GM18868 (cell line): ENCODE measurements around the gene GPR180.

Experiments used
- ATAC-seq: cut with Tn5 transposase; IDR thresholded peaks from one replicate; pipeline ENCODE4 v1.9.1; 2021; ENCODE audit warnings: mild to moderate bottlenecking, moderate library complexity; ENCODE audit not compliant: unreplicated experiment

The GPR180 gene

GRCh38 chr13:94601446-94602431 lies at the start of gene GPR180:
GPR180 (plus strand) TSS chr13:94601857; CDS start chr13:94601928, 71 bp downstream.
- ATAC-seq: peak; percentile 99

DNA sequence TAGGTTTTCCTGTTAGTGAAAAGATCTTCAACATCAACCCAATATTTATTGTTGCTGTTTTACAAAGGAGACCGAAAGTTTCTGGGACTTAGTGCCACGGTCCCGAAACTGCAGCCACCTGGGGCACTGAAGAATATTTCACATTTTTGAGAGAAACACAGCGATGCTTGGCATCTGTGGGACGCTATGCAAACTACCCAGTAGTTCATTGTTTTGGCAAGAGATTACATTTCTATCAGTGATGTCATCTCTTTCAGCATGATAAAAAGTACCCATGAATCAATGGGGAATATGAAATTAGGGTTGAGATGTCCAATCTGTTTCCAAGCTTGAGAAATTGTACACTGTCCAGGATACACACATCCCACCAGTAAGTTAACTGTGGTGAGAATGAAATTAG lies 49.6 kb upstream of the GPR180 start:
- ATAC-seq: no peak

GRCh38 chr13:94553766-94554165 lies 47.9 kb upstream of the GPR180 start:
- no peak for ATAC-seq

- no peak for ATAC-seq
Observed at GRCh38 chr13:94556041-94556440, 45.6 kb upstream of the GPR180 start.

DNA sequence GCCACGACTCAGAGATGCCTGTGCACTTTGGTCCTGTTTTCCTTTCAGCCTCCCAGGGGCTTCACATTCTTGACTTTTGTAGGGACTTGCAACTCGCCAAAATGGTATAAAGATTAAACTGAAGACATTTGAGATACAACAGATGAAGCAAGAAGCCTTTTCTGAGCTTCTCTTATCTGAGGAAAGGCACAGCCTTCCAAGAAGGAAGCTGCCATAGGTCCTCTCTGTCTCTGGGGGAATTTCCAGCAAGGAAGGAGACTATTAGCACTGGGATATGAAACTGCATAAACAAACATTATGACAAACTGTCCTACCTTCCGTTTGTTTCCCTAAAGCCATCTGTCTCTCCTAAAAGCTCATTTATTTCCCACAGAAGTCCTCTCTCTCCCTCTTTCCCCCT lies 45.0 kb upstream of the GPR180 start:
- ATAC-seq: no peak

GRCh38 chr13:94557684-94558235 lies 43.9 kb upstream of the GPR180 start:
- ATAC-seq: no peak

- no peak for ATAC-seq
Observed at GRCh38 chr13:94558716-94559115, 42.9 kb upstream of the GPR180 start.

DNA sequence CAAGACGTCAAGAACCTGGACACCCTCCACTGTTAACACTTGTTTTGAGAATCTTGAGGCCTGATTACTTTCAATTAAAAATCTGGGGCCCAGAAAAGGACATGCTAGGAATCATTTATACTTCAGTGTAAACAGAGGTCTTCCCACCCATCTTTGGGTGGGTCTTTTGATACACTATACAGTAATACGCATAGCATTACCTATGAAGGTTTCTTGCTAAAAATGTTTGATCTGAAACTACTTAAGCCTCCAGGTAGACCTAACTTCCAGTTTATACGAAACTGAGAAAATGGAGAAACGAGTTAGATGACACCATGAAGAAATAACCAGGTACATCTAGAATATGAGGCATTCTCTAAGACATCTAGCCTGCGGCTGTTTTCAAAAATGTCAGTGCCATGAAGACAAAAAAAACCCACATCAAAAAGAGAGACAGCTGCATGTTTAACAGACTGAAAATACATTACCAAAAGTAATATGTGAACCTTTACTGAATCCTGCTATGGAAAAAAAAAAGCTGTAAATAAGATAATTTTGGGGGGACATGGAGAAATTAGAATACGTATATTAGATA lies 42.3 kb upstream of the GPR180 start:
- ATAC-seq: no peak

- ATAC-seq: no peak
Observed at GRCh38 chr13:94560116-94560515, 41.5 kb upstream of the GPR180 start.

GRCh38 chr13:94561126-94561525 lies 40.5 kb upstream of the GPR180 start:
- ATAC-seq: no peak

- ATAC-seq: no peak
Observed at GRCh38 chr13:94567581-94567980, 34.1 kb upstream of the GPR180 start.

DNA sequence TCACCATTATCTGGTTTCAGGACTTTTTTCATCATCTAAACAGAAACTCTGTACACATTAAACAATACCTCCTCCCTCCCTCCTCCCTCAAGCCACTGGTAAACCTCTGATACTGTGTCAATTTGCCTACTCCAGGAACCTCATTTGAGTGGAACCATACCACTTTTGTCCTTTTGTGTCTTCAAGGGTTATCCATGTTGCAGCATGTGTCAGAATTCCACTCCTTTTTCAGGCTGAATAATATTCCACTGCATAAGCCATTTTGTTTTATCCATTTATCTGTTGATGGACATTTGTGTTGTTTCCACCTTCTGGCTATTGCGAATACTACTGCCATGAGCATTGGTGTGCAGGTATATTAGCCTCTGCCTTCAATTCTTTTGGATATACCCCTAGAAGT lies 33.2 kb upstream of the GPR180 start:
- ATAC-seq: no peak

- ATAC-seq: no peak
Observed at GRCh38 chr13:94569615-94570014, 32.0 kb upstream of the GPR180 start.

DNA sequence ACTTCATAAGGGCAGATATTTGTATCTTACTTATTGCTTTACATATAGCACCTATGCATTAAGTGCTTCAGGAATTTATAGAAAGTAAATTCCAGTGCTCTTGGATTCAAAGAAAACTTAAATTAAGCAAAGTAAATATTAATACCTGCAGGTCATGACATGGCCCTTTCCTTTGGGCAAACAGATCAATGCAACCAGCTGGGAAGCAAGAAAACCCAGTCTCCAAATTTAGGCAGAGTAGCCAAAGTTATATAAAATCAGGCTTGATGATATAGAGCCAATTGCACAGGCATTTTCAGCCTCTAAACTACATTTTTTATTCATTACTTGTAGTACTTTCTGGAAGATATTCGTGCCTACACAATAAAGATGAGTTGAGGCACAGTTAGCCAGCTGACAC lies 22.6 kb upstream of the GPR180 start:
- no peak for ATAC-seq

- ATAC-seq: no peak
Observed at GRCh38 chr13:94583926-94584325, 17.7 kb upstream of the GPR180 start.

DNA sequence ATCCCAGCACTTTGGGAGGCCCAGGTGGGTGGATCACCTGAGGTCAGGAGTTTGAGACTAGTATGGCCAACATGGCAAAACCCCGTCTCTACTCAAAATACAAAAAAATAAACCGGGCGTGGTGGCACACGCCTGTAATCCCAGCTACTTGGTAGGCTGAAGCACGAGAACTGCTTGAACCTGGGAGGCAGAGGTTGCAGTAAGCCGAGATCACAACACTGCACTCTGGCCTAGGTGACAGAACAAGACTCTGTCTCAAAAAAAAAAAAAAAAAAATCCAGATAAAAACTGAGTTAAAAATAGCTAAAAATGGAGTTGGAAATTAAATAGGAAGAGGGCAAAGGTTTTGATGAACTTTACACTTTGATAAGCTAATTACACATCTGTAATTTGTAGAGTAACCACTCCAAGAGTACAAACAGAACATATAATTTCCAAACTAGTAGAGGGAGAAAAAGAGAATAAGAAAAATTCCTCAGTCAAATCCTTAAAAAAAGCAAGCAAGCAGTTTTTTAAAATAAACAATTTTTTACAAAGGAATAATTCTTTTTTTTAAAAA lies 16.0 kb upstream of the GPR180 start:
- no peak for ATAC-seq

GRCh38 chr13:94586371-94586770 lies 15.3 kb upstream of the GPR180 start:
- no peak for ATAC-seq

DNA sequence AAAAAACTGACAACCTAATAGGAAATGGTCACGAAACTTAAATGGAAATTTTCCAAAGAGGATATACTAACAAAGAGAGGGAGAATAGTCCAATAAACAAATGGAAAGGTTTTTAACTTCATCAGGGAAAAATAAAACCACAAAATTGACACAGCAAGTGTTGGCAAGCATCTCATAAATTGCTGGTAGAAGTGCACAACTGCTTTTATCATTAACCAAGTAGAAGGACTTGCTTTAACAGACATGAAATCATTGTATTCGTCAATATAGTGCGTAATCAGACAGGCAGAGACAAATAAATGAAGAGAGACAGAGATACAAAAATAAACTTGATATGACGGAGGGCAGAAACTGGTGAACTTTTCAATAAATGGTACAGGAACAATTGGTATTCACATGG lies 13.1 kb upstream of the GPR180 start:
- no peak for ATAC-seq

GRCh38 chr13:94590744-94591143 lies 10.9 kb upstream of the GPR180 start:
- peak; percentile 53 for ATAC-seq

GRCh38 chr13:94595001-94595949 lies 6.4 kb upstream of the GPR180 start:
- peak; percentile 49 for ATAC-seq
